Esophagus muscularis mucosa (tissue), 4 donors: Measurements from ENCODE around the gene ANK3.

ENCODE experiments used
- EP300 ChIP-seq: sonication (generic); formaldehyde crosslinking; IDR thresholded peaks from one replicate; pipeline ENCODE4 v1.6.1; 2017; ENCODE audit warnings: antibody characterized with exemption
- POLR2A ChIP-seq: fragments of 450-650 bp; IDR thresholded peaks from one replicate; pipeline ENCODE4 v1.6.1; 2017; ENCODE audit warnings: antibody characterized with exemption, moderate library complexity, mild to moderate bottlenecking, low read depth
- POLR2AphosphoS5 ChIP-seq, 2 donors: sonication (generic); formaldehyde crosslinking; IDR thresholded peaks; one replicate each; pipeline ENCODE4 v1.6.1; 2017; ENCODE audit warnings: antibody characterized with exemption in 2 of 2
- TF ChIP-seq, protein P1 (sequence below), 3 experiments: fragments of 200-600 bp in 2 of 3; fragments of 450-650 bp in 1 of 3; sonication (generic) in 2 of 3; IDR thresholded peaks; one replicate each; pipeline ENCODE4 v1.5.1; 2017 to 2019; ENCODE audit warnings: antibody characterized with exemption in 3 of 3, mild to moderate bottlenecking in 2 of 3, moderate library complexity in 1 of 3

DNA sequence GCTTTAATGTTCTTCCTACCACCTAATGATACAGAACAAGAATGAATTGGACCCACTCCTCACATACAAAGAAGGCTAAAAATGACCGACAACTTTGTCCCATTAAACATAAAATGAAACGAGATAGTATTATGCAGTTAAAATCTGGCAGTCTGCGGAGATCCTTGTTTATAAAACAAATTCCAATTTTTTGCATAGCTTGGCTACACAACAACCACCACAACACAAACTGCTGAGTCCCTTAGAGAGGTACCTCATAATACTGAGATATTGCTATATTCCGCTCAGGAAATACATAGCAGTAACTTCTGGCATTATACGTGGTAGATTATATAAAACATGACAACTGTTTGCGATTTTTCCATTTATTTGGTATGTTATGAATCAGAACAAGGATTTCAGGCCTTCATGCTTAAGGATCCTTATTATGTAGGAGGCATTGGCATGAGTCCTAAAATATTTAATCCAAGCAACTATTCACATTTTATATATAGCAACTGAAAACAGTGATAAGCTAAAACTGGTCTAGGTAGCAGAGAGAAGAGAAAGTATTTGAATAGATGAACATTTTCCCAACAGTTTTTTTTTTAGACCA is 96.0 kb downstream of the ANK3 start:
- TF ChIP-seq, protein P1, sequence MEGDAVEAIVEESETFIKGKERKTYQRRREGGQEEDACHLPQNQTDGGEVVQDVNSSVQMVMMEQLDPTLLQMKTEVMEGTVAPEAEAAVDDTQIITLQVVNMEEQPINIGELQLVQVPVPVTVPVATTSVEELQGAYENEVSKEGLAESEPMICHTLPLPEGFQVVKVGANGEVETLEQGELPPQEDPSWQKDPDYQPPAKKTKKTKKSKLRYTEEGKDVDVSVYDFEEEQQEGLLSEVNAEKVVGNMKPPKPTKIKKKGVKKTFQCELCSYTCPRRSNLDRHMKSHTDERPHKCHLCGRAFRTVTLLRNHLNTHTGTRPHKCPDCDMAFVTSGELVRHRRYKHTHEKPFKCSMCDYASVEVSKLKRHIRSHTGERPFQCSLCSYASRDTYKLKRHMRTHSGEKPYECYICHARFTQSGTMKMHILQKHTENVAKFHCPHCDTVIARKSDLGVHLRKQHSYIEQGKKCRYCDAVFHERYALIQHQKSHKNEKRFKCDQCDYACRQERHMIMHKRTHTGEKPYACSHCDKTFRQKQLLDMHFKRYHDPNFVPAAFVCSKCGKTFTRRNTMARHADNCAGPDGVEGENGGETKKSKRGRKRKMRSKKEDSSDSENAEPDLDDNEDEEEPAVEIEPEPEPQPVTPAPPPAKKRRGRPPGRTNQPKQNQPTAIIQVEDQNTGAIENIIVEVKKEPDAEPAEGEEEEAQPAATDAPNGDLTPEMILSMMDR (IDR thresholded peaks at IDR 0.05): no peak
- TF ChIP-seq POLR2A: no peak
- TF ChIP-seq POLR2AphosphoS5 (IDR thresholded peaks at IDR 0.05): no peak
- no peak for TF ChIP-seq EP300
